ENCODE measurements around the gene GULP1.

Gene GULP1

DNA sequence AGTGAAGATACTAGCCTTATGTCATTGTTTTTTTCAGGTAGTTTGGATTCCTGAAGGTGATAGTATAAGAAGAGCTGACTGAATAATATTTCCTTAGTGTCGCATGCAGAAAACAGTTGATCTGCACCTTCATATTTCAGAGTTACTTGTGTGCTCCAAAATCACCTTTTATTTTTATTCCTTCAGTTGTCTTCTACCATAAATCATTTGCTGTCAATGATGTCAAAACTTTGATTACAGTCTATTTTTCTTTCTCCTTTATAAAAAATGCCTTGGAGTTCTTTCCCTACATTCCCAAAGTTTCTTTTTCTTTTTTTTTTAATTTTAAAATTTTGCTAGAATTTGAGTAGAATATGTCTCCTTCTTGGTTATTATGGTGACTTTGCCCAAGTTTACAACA, 142.3 kb downstream of the GULP1 start:
- DNase-seq (ENCODE audit: low read depth in 1 of 2, low spot score in 1 of 2): no peak
- no peak for TF ChIP-seq JUND (IDR thresholded peaks at IDR 0.05; ENCODE audit: low read depth)
- in situ Hi-C loops (cut with HindIII; ENCODE audit: low pct_unique_long_range_greater_than_20kb, low sequenced_read_pairs): no loop called here

GRCh38 chr2:188435115-188435514, 143.4 kb downstream of the GULP1 start:
- no peak for DNase-seq (ENCODE audit: low read depth in 1 of 2, low spot score in 1 of 2)

DNA sequence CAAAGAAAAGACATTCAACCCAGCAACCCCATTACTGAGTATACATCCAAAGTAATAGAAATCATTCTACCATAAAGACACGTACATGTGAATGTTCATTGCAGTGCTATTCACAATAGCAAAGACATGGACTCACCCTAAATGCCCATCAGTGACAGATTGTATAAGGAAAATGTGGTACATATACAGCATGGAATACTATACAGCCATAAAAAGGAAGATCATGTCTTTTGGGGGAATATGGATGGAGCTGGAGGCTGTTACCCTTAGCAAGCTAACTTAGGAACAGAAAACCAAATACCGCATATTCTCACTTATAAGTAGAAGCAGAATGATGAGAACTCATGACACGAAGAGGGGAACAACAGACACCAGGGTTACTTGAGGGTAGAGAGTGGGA, 145.9 kb downstream of the GULP1 start:
- TF ChIP-seq JUND (IDR thresholded peaks at IDR 0.05; ENCODE audit: low read depth): no peak
- no peak for DNase-seq (ENCODE audit: low read depth in 1 of 2, low spot score in 1 of 2)
- in situ Hi-C loops (cut with HindIII; ENCODE audit: low pct_unique_long_range_greater_than_20kb, low sequenced_read_pairs): no loop called here

More at GRCh38 chr2:188435115-188435514, 143.4 kb downstream of the GULP1 start:
- in situ Hi-C loops (cut with HindIII; ENCODE audit: low pct_unique_long_range_greater_than_20kb, low sequenced_read_pairs): no loop called here
- TF ChIP-seq JUND (IDR thresholded peaks at IDR 0.05; ENCODE audit: low read depth): no peak

GRCh38 chr2:188439986-188440385, 148.3 kb downstream of the GULP1 start:
- no peak for TF ChIP-seq JUND (IDR thresholded peaks at IDR 0.05; ENCODE audit: low read depth)
- in situ Hi-C loops (cut with HindIII; ENCODE audit: low pct_unique_long_range_greater_than_20kb, low sequenced_read_pairs): no loop called here
- no peak for DNase-seq (ENCODE audit: low read depth in 1 of 2, low spot score in 1 of 2)

DNA sequence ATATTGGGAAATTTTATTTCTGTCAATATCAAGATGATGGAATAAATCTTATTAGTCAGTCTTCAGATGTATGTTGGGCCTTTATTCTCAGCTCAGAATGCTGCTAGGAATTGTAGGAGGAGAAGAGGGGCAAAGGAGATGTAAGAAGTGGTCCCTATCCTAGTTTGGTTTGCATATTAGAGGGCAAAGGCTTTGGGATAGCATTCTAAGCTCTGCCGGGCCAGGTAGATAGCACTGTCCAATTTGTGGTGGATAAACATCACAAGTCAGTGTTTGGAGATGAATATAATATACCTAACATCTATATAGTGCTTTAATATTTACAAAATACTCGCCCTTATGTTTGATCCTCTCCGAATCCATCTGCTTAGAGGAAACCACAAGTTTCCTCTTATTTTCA, 149.2 kb downstream of the GULP1 start:
- no peak for DNase-seq (ENCODE audit: low read depth in 1 of 2, low spot score in 1 of 2)
- in situ Hi-C loops (cut with HindIII; ENCODE audit: low pct_unique_long_range_greater_than_20kb, low sequenced_read_pairs): no loop called here
- no peak for TF ChIP-seq JUND (IDR thresholded peaks at IDR 0.05; ENCODE audit: low read depth)

- no peak for DNase-seq (ENCODE audit: low read depth in 1 of 2, low spot score in 1 of 2)
- in situ Hi-C loops (cut with HindIII; ENCODE audit: low pct_unique_long_range_greater_than_20kb, low sequenced_read_pairs): no loop called here
- no peak for TF ChIP-seq JUND (IDR thresholded peaks at IDR 0.05; ENCODE audit: low read depth)
These were observed 149.7 kb downstream of the GULP1 start for GRCh38 chr2:188441288-188441947.

DNA sequence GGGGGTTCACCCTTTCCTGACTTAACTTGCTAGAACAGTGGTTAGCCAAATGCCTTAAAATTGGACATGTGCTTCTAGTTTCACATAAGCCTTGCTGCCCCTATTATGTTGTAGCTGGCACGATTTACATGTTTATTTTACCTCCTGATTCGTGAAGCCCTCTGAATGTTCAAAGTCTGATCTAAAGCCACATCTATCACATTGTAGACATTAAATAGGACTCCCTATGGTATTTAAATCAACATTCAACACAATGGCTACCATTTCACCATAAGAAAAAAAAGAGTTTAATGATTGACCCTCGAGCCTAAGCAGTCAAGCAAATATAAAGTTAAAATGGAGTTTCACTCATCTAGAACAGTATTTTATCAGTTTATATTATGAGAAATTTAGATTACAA, 151.5 kb downstream of the GULP1 start:
- DNase-seq (ENCODE audit: low read depth in 1 of 2, low spot score in 1 of 2): no peak
- in situ Hi-C loops (cut with HindIII; ENCODE audit: low pct_unique_long_range_greater_than_20kb, low sequenced_read_pairs): no loop called here
- TF ChIP-seq JUND (IDR thresholded peaks at IDR 0.05; ENCODE audit: low read depth): no peak

DNA sequence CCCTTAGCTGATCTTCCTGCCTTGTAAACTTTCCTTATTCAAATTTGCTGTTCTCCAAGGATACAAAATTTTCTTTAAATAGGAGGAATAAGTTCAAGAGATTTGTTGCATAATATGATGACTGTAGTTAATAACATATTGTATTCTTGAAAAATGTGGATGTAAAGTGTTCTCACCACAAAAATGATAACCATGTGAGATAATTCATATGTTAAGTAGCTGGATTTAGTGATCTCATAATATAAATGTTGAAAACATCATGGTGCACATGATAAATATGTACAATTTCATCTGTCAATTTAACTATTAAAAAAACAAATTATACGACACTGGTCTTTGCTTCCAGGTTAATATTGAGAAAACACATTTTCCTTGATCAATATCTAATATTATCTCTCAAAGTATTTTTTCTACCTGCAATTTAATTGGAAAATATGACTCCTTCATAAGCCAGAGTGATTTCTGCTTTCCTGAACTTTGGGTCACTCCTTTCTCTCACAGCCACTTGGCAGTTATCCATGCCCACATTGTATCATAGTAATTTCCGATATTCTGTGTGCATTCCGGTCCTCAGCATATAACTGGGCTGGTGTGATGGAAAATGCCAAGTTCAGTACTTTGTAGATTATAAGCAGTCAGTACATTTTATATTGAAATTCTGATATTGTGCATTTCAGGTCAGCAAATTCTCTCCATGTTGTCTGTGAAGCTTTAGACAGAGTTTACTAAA, 152.6 kb downstream of the GULP1 start:
- in situ Hi-C loops (cut with HindIII; ENCODE audit: low pct_unique_long_range_greater_than_20kb, low sequenced_read_pairs): no loop called here
- DNase-seq (ENCODE audit: low read depth in 1 of 2, low spot score in 1 of 2): no peak
- TF ChIP-seq JUND (IDR thresholded peaks at IDR 0.05; ENCODE audit: low read depth): no peak

GRCh38 chr2:188449561-188449960, 157.9 kb downstream of the GULP1 start:
- no peak for TF ChIP-seq JUND (IDR thresholded peaks at IDR 0.05; ENCODE audit: low read depth)
- in situ Hi-C loops (cut with HindIII; ENCODE audit: low pct_unique_long_range_greater_than_20kb, low sequenced_read_pairs): no loop called here
- no peak for DNase-seq (ENCODE audit: low read depth in 1 of 2, low spot score in 1 of 2)

DNA sequence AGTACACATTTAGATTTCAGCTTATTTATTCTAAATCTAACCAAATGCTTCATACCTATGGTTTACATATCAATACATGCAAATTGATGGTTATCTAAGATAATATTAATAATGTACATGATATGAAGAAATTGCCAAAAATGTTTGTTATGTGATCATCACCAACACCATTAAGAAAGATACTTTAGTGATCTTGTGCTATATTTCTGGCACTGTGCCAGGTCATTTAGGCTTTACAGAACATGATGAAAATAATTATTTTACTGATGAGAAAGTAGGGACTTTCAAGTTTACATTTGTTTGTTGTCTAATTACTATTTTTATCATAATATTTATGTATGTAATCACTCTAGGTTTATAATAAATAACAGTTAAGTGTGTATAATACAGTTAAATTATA, 158.3 kb downstream of the GULP1 start:
- no peak for DNase-seq (ENCODE audit: low read depth in 1 of 2, low spot score in 1 of 2)
- in situ Hi-C loops (cut with HindIII; ENCODE audit: low pct_unique_long_range_greater_than_20kb, low sequenced_read_pairs): no loop called here
- TF ChIP-seq JUND (IDR thresholded peaks at IDR 0.05; ENCODE audit: low read depth): no peak

DNA sequence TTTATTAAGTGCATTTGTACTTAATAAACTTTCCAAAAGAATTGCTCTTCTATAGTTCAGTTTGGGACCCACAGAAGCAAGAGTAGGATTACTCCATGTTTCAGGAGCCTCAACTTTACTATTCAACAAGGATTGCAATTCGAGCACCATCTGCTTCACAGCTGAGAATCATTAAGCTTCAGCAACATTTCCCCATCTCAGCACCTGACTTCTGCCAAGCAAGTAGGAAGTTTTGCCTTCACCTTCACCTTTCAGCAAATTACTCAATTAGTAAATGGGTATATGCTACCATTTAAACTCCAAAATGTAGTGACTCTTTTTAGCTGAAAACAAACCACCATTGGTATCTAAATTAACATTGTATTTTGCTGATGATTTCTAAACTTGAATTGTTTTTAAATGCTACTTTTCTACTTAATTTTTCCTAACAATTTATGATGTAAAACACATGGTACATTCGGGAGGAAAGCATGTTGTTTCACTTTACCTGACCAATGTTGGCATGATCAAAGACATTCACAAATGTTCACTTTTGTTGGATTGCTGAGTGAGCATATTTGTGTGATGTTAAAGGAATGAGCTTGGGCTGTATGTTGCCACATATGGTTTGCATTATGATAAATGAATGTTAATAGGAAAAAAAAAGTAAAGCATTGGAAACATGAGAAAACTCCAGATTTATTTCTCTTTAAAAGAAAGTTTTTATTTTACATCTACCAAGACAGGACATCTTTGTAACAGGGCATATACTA, 159.2 kb downstream of the GULP1 start:
- in situ Hi-C loops (cut with HindIII; ENCODE audit: low pct_unique_long_range_greater_than_20kb, low sequenced_read_pairs): no loop called here
- no peak for TF ChIP-seq JUND (IDR thresholded peaks at IDR 0.05; ENCODE audit: low read depth)
- no peak for DNase-seq (ENCODE audit: low read depth in 1 of 2, low spot score in 1 of 2)

GRCh38 chr2:188452084-188452483, 160.4 kb downstream of the GULP1 start:
- in situ Hi-C loops (cut with HindIII; ENCODE audit: low pct_unique_long_range_greater_than_20kb, low sequenced_read_pairs): no loop called here
- no peak for TF ChIP-seq JUND (IDR thresholded peaks at IDR 0.05; ENCODE audit: low read depth)
- DNase-seq (ENCODE audit: low read depth in 1 of 2, low spot score in 1 of 2): no peak
